ENCODE data around the gene NTMT1.

The NTMT1 gene

GRCh38 chr9:129597355-129598088 is 28.4 kb upstream of the NTMT1 start:
- no peak for DNase-seq

GRCh38 chr9:129598089-129598596 is 27.8 kb upstream of the NTMT1 start:
- DNase-seq: peak; percentile 10 to 27

- no peak for DNase-seq
These were observed 24.8 kb upstream of the NTMT1 start for GRCh38 chr9:129601082-129601674.

GRCh38 chr9:129602598-129603415 is 23.2 kb upstream of the NTMT1 start:
- DNase-seq: peak in 1 of 2 experiments; percentile 20

- DNase-seq: no peak
These were observed 21.8 kb upstream of the NTMT1 start for GRCh38 chr9:129604056-129604765.

GRCh38 chr9:129604766-129605163 is 21.2 kb upstream of the NTMT1 start:
- DNase-seq: no peak

- DNase-seq: no peak
These were observed 19.6 kb upstream of the NTMT1 start for GRCh38 chr9:129606161-129607026.

GRCh38 chr9:129607027-129607387 is 19.0 kb upstream of the NTMT1 start:
- peak in 1 of 2 experiments; percentile 86 for DNase-seq

- DNase-seq: no peak
These were observed 17.1 kb upstream of the NTMT1 start for GRCh38 chr9:129608561-129609481.

GRCh38 chr9:129609486-129610212 is 16.3 kb upstream of the NTMT1 start:
- DNase-seq: peak; percentile 12 to 29

- no peak for DNase-seq
These were observed 15.8 kb upstream of the NTMT1 start for GRCh38 chr9:129610213-129610472.

- peak; percentile 34 to 58 for DNase-seq
These were observed 15.3 kb upstream of the NTMT1 start for GRCh38 chr9:129610473-129611306.

- no peak for DNase-seq
These were observed 14.6 kb upstream of the NTMT1 start for GRCh38 chr9:129611307-129611800.

- DNase-seq: no peak
These were observed 13.8 kb upstream of the NTMT1 start for GRCh38 chr9:129612123-129612522.

GRCh38 chr9:129612815-129613519 is 13.0 kb upstream of the NTMT1 start:
- no peak for DNase-seq

GRCh38 chr9:129613520-129614175 is 12.3 kb upstream of the NTMT1 start:
- no peak for DNase-seq

- DNase-seq: no peak
These were observed 11.0 kb upstream of the NTMT1 start for GRCh38 chr9:129614932-129615331.

All from Kasumi-1 (cell line).